Measurements from ENCODE around the gene KCTD5.
A peak's percentile ranks its signal among the peaks of the same experiment; 100 is the strongest.

The KCTD5 gene

GRCh38 chr16:2752035-2752849 lies 69.9 kb downstream of the KCTD5 start, which contains the start of gene SRRM2:
Gene SRRM2, plus strand, starts transcription at chr16:2752638. Its CDS starts 3,727 bp downstream, at chr16:2756365.
- peak; percentile 95 for DNase-seq (ENCODE audit: low spot score)

GRCh38 chr16:2752850-2753732 lies 70.8 kb downstream of the KCTD5 start:
- peak; percentile 61 for DNase-seq (ENCODE audit: low spot score)

- DNase-seq (ENCODE audit: low spot score): no peak
Measured at GRCh38 chr16:2753733-2754020, 71.4 kb downstream of the KCTD5 start.

- DNase-seq (ENCODE audit: low spot score): no peak
Measured at GRCh38 chr16:2755158-2755557, 72.8 kb downstream of the KCTD5 start.

GRCh38 chr16:2756288-2757015 lies 74.1 kb downstream of the KCTD5 start:
- no peak for DNase-seq (ENCODE audit: low spot score)

- DNase-seq (ENCODE audit: low spot score): no peak
Measured at GRCh38 chr16:2757344-2757743, 75.0 kb downstream of the KCTD5 start.
